ENCODE results near the gene PDE4D.

Gene PDE4D

GRCh38 chr5:59322894-59323293 lies 570.6 kb downstream of the PDE4D start:
- no peak for TF ChIP-seq SPI1 (IDR thresholded peaks at IDR 0.05; ENCODE audit: borderline replicate concordance, low read depth)

GRCh38 chr5:59322058-59322457 lies 571.5 kb downstream of the PDE4D start:
- no peak for DNase-seq (ENCODE audit: low read depth in 1 of 2, low spot score in 1 of 2)
- H3K27ac ChIP-seq (replicated peaks) = no peak overlapping the region
- no peaks in the 10 kb centered on the region for H3K27me3 ChIP-seq (ENCODE audit: insufficient read depth, poor library complexity, severe bottlenecking)
- TF ChIP-seq GABPA (IDR thresholded peaks at IDR 0.05; ENCODE audit: low read depth) = no peak
- no peak for TF ChIP-seq POLR2AphosphoS5 (IDR thresholded peaks at IDR 0.05; ENCODE audit: low read depth)
- TF ChIP-seq, protein P1, sequence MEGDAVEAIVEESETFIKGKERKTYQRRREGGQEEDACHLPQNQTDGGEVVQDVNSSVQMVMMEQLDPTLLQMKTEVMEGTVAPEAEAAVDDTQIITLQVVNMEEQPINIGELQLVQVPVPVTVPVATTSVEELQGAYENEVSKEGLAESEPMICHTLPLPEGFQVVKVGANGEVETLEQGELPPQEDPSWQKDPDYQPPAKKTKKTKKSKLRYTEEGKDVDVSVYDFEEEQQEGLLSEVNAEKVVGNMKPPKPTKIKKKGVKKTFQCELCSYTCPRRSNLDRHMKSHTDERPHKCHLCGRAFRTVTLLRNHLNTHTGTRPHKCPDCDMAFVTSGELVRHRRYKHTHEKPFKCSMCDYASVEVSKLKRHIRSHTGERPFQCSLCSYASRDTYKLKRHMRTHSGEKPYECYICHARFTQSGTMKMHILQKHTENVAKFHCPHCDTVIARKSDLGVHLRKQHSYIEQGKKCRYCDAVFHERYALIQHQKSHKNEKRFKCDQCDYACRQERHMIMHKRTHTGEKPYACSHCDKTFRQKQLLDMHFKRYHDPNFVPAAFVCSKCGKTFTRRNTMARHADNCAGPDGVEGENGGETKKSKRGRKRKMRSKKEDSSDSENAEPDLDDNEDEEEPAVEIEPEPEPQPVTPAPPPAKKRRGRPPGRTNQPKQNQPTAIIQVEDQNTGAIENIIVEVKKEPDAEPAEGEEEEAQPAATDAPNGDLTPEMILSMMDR (IDR thresholded peaks at IDR 0.05; ENCODE audit: insufficient read depth, low read length) = no peak
- TF ChIP-seq SPI1 (IDR thresholded peaks at IDR 0.05; ENCODE audit: borderline replicate concordance, low read depth) = no peak
- no peak for TF ChIP-seq REST (IDR thresholded peaks at IDR 0.05; ENCODE audit: insufficient replicate concordance, low read depth)
- no peak overlapping the region for H3K4me3 ChIP-seq (replicated peaks; ENCODE audit: insufficient read depth, low read length)

More at GRCh38 chr5:59322894-59323293, 570.6 kb downstream of the PDE4D start:
- no peak overlapping the region for H3K4me3 ChIP-seq (replicated peaks; ENCODE audit: insufficient read depth, low read length)
- no peaks in the 10 kb centered on the region for H3K27me3 ChIP-seq (ENCODE audit: insufficient read depth, poor library complexity, severe bottlenecking)
- DNase-seq (ENCODE audit: low read depth in 1 of 2, low spot score in 1 of 2) = no peak
- H3K27ac ChIP-seq (replicated peaks) = no peak overlapping the region

- no peaks in the 10 kb centered on the region for H3K27me3 ChIP-seq (ENCODE audit: insufficient read depth, poor library complexity, severe bottlenecking)
- TF ChIP-seq, protein P1 (IDR thresholded peaks at IDR 0.05; ENCODE audit: insufficient read depth, low read length) = no peak
- TF ChIP-seq POLR2AphosphoS5 (IDR thresholded peaks at IDR 0.05; ENCODE audit: low read depth) (no peak), SPI1 (IDR thresholded peaks at IDR 0.05; ENCODE audit: borderline replicate concordance, low read depth) (no peak), REST (IDR thresholded peaks at IDR 0.05; ENCODE audit: insufficient replicate concordance, low read depth) (no peak), GABPA (IDR thresholded peaks at IDR 0.05; ENCODE audit: low read depth) (no peak)
- DNase-seq (ENCODE audit: low read depth in 1 of 2, low spot score in 1 of 2) = no peak
- no peak overlapping the region for H3K27ac ChIP-seq (replicated peaks)
- H3K4me3 ChIP-seq (replicated peaks; ENCODE audit: insufficient read depth, low read length) = no peak overlapping the region
Measured at GRCh38 chr5:59321642-59322041, 571.9 kb downstream of the PDE4D start.

DNA sequence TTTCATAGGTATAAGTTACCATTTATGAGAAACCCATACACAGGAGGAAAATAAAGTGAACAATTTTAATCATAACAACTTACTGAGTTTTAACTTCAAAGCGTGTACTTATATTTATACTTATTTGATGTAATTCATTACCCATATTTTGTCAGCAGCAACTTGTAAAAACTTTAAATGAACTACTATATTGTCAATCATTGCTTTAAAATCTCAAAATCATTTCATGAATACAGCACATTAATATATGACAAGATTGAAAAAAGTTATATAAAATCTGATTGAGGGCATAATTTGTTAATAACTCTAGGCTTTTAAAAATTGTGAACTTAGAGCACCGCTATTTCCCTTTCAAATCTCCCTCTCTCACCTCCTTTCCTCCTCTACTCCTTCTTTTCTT lies 573.1 kb downstream of the PDE4D start:
- H3K27ac ChIP-seq (replicated peaks) = no peak overlapping the region
- H3K4me3 ChIP-seq (replicated peaks; ENCODE audit: insufficient read depth, low read length) = no peak overlapping the region
- no peaks in the 10 kb centered on the region for H3K27me3 ChIP-seq (ENCODE audit: insufficient read depth, poor library complexity, severe bottlenecking)
- DNase-seq (ENCODE audit: low read depth in 1 of 2, low spot score in 1 of 2) = no peak
- no peak for TF ChIP-seq GABPA (IDR thresholded peaks at IDR 0.05; ENCODE audit: low read depth)
- no peak for TF ChIP-seq POLR2AphosphoS5 (IDR thresholded peaks at IDR 0.05; ENCODE audit: low read depth)

DNA sequence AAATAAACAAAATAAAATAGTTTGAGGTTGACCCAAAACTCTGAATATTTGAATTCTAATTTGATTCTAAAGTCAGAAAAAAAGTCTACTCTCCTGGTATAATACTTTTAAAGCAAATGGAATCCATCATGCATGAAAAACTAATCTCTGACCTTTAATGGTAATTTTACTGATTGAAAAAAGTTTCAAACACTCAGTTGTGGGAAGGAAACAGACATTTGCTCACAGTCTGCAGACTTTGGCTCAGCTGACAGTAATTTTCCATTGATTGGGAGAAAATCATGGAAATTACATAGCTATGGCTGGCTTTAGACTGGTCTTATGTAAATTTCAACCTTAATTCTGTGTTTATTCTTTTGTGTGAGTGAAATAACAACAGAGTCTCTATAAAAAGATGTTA lies 574.3 kb downstream of the PDE4D start:
- TF ChIP-seq SPI1 (IDR thresholded peaks at IDR 0.05; ENCODE audit: borderline replicate concordance, low read depth) (no peak), GABPA (IDR thresholded peaks at IDR 0.05; ENCODE audit: low read depth) (no peak), POLR2AphosphoS5 (IDR thresholded peaks at IDR 0.05; ENCODE audit: low read depth) (no peak)
- no peaks in the 10 kb centered on the region for H3K27me3 ChIP-seq (ENCODE audit: insufficient read depth, poor library complexity, severe bottlenecking)
- H3K4me3 ChIP-seq (replicated peaks; ENCODE audit: insufficient read depth, low read length) = no peak overlapping the region
- DNase-seq (ENCODE audit: low read depth in 1 of 2, low spot score in 1 of 2) = no peak
- no peak overlapping the region for H3K27ac ChIP-seq (replicated peaks)
